ENCODE results near the gene BAHCC1. TPM values are rescaled to one million over a fixed set of nuclear protein-coding genes. Genes with fewer than 3 reads are reported as not detected.
A peak's percentile ranks its signal among the peaks of the same experiment; 100 is the strongest.

The BAHCC1 gene
- total RNA-seq, 2 donors from 2014 or later = 5.8 to 12.7 TPM

GRCh38 chr17:81469266-81469665 lies 74.0 kb downstream of the BAHCC1 start:
- Histone ChIP-seq H3K27me3 (no peaks in the 10 kb centered on the region), H3K36me3 (no peaks in the 10 kb centered on the region), H3K4me3 (no peak overlapping the region), H3K9me3 (no peaks in the 10 kb centered on the region), H3K4me1 (peaks cover 0 to 12% of the 10 kb centered on the region in 2 donors), H3K27ac (no peak overlapping the region)
- DNase-seq (ENCODE audit: low spot score) = no peak
- TF ChIP-seq, protein P1, sequence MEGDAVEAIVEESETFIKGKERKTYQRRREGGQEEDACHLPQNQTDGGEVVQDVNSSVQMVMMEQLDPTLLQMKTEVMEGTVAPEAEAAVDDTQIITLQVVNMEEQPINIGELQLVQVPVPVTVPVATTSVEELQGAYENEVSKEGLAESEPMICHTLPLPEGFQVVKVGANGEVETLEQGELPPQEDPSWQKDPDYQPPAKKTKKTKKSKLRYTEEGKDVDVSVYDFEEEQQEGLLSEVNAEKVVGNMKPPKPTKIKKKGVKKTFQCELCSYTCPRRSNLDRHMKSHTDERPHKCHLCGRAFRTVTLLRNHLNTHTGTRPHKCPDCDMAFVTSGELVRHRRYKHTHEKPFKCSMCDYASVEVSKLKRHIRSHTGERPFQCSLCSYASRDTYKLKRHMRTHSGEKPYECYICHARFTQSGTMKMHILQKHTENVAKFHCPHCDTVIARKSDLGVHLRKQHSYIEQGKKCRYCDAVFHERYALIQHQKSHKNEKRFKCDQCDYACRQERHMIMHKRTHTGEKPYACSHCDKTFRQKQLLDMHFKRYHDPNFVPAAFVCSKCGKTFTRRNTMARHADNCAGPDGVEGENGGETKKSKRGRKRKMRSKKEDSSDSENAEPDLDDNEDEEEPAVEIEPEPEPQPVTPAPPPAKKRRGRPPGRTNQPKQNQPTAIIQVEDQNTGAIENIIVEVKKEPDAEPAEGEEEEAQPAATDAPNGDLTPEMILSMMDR (IDR thresholded peaks at IDR 0.05) = no peak

- H3K4me1 ChIP-seq = peaks cover 0 to 12% of the 10 kb centered on the region in 2 donors
- H3K27ac ChIP-seq = peak overlapping the region; percentile 42 to 62
- H3K9me3 ChIP-seq = no peaks in the 10 kb centered on the region
- no peaks in the 10 kb centered on the region for H3K36me3 ChIP-seq
- no peaks in the 10 kb centered on the region for H3K27me3 ChIP-seq
- no peak overlapping the region for H3K4me3 ChIP-seq
- no peak for DNase-seq (ENCODE audit: low spot score)
- TF ChIP-seq, protein P1 (IDR thresholded peaks at IDR 0.05) = no peak
These were observed 75.2 kb downstream of the BAHCC1 start for GRCh38 chr17:81470270-81470943.

DNA sequence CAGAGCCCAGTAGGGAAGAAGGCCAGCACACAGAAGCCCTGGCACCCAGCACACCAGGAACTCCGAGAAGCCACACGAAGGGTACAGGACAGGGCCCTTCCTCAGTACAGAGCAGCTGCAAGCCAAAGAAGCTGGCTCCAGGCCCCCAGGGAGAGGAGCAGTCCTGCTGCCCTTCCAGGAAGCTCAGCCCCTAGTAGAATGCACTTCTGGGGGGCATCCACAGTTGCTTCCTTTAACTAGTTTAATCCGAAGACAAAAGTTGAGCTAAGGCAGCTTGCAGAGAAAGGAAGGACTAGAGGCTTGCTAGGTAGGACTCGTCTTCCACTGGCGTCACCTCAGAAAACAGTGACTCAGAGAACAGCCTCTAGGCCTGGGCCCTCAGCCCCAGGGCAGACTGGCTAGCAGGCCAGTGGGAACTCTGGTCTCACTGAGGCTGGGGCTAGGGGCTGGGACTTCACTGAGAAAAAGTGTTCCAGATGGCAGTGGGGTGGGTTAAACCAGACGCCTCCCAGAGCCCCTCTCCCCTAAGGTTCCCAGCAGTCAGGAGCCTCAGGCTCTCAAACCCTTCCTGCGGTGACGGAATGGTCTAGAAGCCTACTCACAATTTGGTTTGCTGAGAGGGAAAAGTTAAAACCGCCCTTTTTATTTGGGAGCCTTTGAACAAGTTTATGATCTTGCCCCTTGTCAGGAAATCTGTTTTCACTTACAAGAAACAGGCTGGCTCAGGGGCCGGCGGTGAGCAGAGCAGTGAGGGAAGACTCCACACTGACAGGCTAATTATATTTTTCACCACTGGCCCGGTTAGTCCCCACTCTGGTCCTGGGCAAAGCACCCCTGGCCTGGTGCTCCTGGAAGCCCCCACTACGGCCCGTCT lies 75.9 kb downstream of the BAHCC1 start:
- peak overlapping the region; percentile 42 to 62 for H3K27ac ChIP-seq

GRCh38 chr17:81471818-81472456 lies 76.7 kb downstream of the BAHCC1 start:
- Histone ChIP-seq H3K4me3 (no peak overlapping the region), H3K36me3 (no peaks in the 10 kb centered on the region), H3K9me3 (no peaks in the 10 kb centered on the region), H3K27ac (no peak overlapping the region), H3K4me1 (peaks cover 0 to 12% of the 10 kb centered on the region in 2 donors), H3K27me3 (no peaks in the 10 kb centered on the region)
- TF ChIP-seq, protein P1 (IDR thresholded peaks at IDR 0.05) = no peak
- no peak for DNase-seq (ENCODE audit: low spot score)

More for the DNA sequence above, 75.9 kb downstream of the BAHCC1 start:
- H3K4me1 ChIP-seq = peaks cover 0 to 12% of the 10 kb centered on the region in 2 donors
- H3K9me3 ChIP-seq = no peaks in the 10 kb centered on the region
- no peak for DNase-seq (ENCODE audit: low spot score)
- H3K4me3 ChIP-seq = no peak overlapping the region
- no peaks in the 10 kb centered on the region for H3K36me3 ChIP-seq
- TF ChIP-seq, protein P1 (IDR thresholded peaks at IDR 0.05) = no peak
- no peaks in the 10 kb centered on the region for H3K27me3 ChIP-seq

- Histone ChIP-seq H3K27me3 (no peaks in the 10 kb centered on the region), H3K9me3 (no peaks in the 10 kb centered on the region), H3K4me3 (no peak overlapping the region), H3K4me1 (peaks cover 0 to 12% of the 10 kb centered on the region in 2 donors), H3K36me3 (no peaks in the 10 kb centered on the region), H3K27ac (no peak overlapping the region)
- DNase-seq (ENCODE audit: low spot score) = no peak
- TF ChIP-seq, protein P1 (IDR thresholded peaks at IDR 0.05) = no peak
These were observed 77.8 kb downstream of the BAHCC1 start for GRCh38 chr17:81473019-81473418.
